ENCODE data around the gene MYL11.

GRCh38 chr16:30421010-30421409 lies 46.4 kb downstream of the MYL11 start:
- TF ChIP-seq, protein P1, sequence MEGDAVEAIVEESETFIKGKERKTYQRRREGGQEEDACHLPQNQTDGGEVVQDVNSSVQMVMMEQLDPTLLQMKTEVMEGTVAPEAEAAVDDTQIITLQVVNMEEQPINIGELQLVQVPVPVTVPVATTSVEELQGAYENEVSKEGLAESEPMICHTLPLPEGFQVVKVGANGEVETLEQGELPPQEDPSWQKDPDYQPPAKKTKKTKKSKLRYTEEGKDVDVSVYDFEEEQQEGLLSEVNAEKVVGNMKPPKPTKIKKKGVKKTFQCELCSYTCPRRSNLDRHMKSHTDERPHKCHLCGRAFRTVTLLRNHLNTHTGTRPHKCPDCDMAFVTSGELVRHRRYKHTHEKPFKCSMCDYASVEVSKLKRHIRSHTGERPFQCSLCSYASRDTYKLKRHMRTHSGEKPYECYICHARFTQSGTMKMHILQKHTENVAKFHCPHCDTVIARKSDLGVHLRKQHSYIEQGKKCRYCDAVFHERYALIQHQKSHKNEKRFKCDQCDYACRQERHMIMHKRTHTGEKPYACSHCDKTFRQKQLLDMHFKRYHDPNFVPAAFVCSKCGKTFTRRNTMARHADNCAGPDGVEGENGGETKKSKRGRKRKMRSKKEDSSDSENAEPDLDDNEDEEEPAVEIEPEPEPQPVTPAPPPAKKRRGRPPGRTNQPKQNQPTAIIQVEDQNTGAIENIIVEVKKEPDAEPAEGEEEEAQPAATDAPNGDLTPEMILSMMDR (IDR thresholded peaks at IDR 0.05 in 2 of 3, conservative IDR thresholded peaks at IDR 0.05 in 1 of 3; ENCODE audit: borderline replicate concordance in 1 of 3, insufficient read depth in 1 of 3, low read depth in 2 of 3, low read length in 2 of 3), result no peak
- TF ChIP-seq EZH2 (IDR thresholded peaks at IDR 0.05) (no peak), POLR2AphosphoS5 (IDR thresholded peaks at IDR 0.05; ENCODE audit: low read depth, low read length) (no peak), REST (IDR thresholded peaks at IDR 0.05; ENCODE audit: low read depth) (no peak), CEBPB (IDR thresholded peaks at IDR 0.05; ENCODE audit: low read depth) (no peak), SP1 (IDR thresholded peaks at IDR 0.05; ENCODE audit: low read depth) (no peak), SIN3A (IDR thresholded peaks at IDR 0.05; ENCODE audit: low read depth) (no peak), EZH2phosphoT487 (IDR thresholded peaks at IDR 0.05; ENCODE audit: borderline replicate concordance) (no peak), ZNF274 (IDR thresholded peaks at IDR 0.05; ENCODE audit: low read depth, low read length) (no peak)
